ENCODE results near the gene PAK5.

Gene PAK5

GRCh38 chr20:9686455-9686854 lies 152.4 kb downstream of the PAK5 start:
- intact Hi-C loops (cut with DNase I; ENCODE audit: low total_unique reads), result no loop called here
- no peaks in the 10 kb centered on the region for H3K9me3 ChIP-seq
- TF ChIP-seq CTCF (IDR thresholded peaks at IDR 0.05), result no peak
- no peak overlapping the region for H3K4me3 ChIP-seq
- no peak overlapping the region for H3K27ac ChIP-seq
- no peaks in the 10 kb centered on the region for H3K36me3 ChIP-seq
- no peaks in the 10 kb centered on the region for H3K27me3 ChIP-seq
- DNase-seq, result no peak
- no peaks in the 10 kb centered on the region for H3K4me1 ChIP-seq

GRCh38 chr20:9686001-9686400 lies 152.9 kb downstream of the PAK5 start:
- TF ChIP-seq CTCF (IDR thresholded peaks at IDR 0.05), result no peak
- DNase-seq, result no peak
- H3K4me1 ChIP-seq, result no peaks in the 10 kb centered on the region
- intact Hi-C loops (cut with DNase I; ENCODE audit: low total_unique reads), result no loop called here
- H3K27me3 ChIP-seq, result no peaks in the 10 kb centered on the region
- H3K4me3 ChIP-seq, result no peak overlapping the region
- H3K27ac ChIP-seq, result no peak overlapping the region
- no peaks in the 10 kb centered on the region for H3K9me3 ChIP-seq
- H3K36me3 ChIP-seq, result no peaks in the 10 kb centered on the region

- Histone ChIP-seq H3K36me3 (no peaks in the 10 kb centered on the region), H3K4me1 (no peaks in the 10 kb centered on the region), H3K9me3 (no peaks in the 10 kb centered on the region), H3K27ac (no peak overlapping the region), H3K4me3 (no peak overlapping the region), H3K27me3 (no peaks in the 10 kb centered on the region)
- no peak for TF ChIP-seq CTCF (IDR thresholded peaks at IDR 0.05)
- intact Hi-C loops (cut with DNase I; ENCODE audit: low total_unique reads), result no loop called here
- no peak for DNase-seq
Observed at GRCh38 chr20:9685011-9685410, 153.9 kb downstream of the PAK5 start.

- no peak for TF ChIP-seq CTCF (IDR thresholded peaks at IDR 0.05)
- Histone ChIP-seq H3K27ac (no peak overlapping the region), H3K27me3 (no peaks in the 10 kb centered on the region), H3K4me3 (no peak overlapping the region), H3K4me1 (no peaks in the 10 kb centered on the region), H3K36me3 (no peaks in the 10 kb centered on the region), H3K9me3 (no peaks in the 10 kb centered on the region)
- intact Hi-C loops (cut with DNase I; ENCODE audit: low total_unique reads), result no loop called here
- no peak for DNase-seq
Observed at GRCh38 chr20:9677100-9677623, 161.7 kb downstream of the PAK5 start.

GRCh38 chr20:9672981-9673380 lies 165.9 kb downstream of the PAK5 start:
- no peak for DNase-seq
- no peak for TF ChIP-seq CTCF (IDR thresholded peaks at IDR 0.05)
- no peaks in the 10 kb centered on the region for H3K9me3 ChIP-seq
- no peaks in the 10 kb centered on the region for H3K36me3 ChIP-seq
- H3K27me3 ChIP-seq, result no peaks in the 10 kb centered on the region
- no peak overlapping the region for H3K27ac ChIP-seq
- no peaks in the 10 kb centered on the region for H3K4me1 ChIP-seq
- intact Hi-C loops (cut with DNase I; ENCODE audit: low total_unique reads), result no loop called here
- no peak overlapping the region for H3K4me3 ChIP-seq

- intact Hi-C loops (cut with DNase I; ENCODE audit: low total_unique reads), result no loop called here
- no peaks in the 10 kb centered on the region for H3K4me1 ChIP-seq
Observed at GRCh38 chr20:9672027-9672426, 166.8 kb downstream of the PAK5 start.

More at GRCh38 chr20:9672027-9672426, 166.8 kb downstream of the PAK5 start:
- Histone ChIP-seq H3K4me3 (no peak overlapping the region), H3K36me3 (no peaks in the 10 kb centered on the region), H3K27ac (no peak overlapping the region), H3K27me3 (no peaks in the 10 kb centered on the region), H3K9me3 (no peaks in the 10 kb centered on the region)
- no peak for DNase-seq
- TF ChIP-seq CTCF (IDR thresholded peaks at IDR 0.05), result no peak

Data from tibial artery (tissue), 4 donors.